Measurements from ENCODE around the gene PPP1R7. TPM values are rescaled to one million over a fixed set of nuclear protein-coding genes. Genes with fewer than 3 reads are reported as not detected.

PPP1R7 gene
- total and polyA plus RNA-seq, 4 donors, result 18.0 to 45.8 (median 29.0) TPM

DNA sequence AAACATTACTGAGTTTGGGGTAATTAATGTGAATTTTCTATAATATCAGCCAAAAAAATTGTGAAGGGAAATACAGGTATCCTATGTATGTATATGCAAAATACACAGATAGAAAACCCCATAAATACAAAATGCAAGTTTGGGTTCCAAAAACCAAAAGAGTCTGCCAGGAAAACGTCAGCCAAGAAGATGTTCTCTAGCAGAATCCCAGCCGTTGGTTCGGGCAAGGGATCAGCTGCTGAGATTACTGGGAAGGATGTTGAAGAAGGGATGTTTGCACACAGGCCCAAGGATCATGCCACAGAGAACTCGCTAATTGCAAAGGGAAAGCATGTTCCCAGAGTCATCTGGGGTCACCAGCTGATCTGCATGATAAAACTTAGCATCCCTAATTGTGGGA lies 28.7 kb downstream of the PPP1R7 start:
- no peak for TF ChIP-seq HNF4A (conservative IDR thresholded peaks at IDR 0.05)
- TF ChIP-seq, protein P1, sequence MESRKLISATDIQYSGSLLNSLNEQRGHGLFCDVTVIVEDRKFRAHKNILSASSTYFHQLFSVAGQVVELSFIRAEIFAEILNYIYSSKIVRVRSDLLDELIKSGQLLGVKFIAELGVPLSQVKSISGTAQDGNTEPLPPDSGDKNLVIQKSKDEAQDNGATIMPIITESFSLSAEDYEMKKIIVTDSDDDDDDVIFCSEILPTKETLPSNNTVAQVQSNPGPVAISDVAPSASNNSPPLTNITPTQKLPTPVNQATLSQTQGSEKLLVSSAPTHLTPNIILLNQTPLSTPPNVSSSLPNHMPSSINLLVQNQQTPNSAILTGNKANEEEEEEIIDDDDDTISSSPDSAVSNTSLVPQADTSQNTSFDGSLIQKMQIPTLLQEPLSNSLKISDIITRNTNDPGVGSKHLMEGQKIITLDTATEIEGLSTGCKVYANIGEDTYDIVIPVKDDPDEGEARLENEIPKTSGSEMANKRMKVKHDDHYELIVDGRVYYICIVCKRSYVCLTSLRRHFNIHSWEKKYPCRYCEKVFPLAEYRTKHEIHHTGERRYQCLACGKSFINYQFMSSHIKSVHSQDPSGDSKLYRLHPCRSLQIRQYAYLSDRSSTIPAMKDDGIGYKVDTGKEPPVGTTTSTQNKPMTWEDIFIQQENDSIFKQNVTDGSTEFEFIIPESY (IDR thresholded peaks at IDR 0.05), result no peak
- TF ChIP-seq YY1 (IDR thresholded peaks at IDR 0.05), result no peak
- no peak for TF ChIP-seq JUND (IDR thresholded peaks at IDR 0.05)
- TF ChIP-seq, protein P2, sequence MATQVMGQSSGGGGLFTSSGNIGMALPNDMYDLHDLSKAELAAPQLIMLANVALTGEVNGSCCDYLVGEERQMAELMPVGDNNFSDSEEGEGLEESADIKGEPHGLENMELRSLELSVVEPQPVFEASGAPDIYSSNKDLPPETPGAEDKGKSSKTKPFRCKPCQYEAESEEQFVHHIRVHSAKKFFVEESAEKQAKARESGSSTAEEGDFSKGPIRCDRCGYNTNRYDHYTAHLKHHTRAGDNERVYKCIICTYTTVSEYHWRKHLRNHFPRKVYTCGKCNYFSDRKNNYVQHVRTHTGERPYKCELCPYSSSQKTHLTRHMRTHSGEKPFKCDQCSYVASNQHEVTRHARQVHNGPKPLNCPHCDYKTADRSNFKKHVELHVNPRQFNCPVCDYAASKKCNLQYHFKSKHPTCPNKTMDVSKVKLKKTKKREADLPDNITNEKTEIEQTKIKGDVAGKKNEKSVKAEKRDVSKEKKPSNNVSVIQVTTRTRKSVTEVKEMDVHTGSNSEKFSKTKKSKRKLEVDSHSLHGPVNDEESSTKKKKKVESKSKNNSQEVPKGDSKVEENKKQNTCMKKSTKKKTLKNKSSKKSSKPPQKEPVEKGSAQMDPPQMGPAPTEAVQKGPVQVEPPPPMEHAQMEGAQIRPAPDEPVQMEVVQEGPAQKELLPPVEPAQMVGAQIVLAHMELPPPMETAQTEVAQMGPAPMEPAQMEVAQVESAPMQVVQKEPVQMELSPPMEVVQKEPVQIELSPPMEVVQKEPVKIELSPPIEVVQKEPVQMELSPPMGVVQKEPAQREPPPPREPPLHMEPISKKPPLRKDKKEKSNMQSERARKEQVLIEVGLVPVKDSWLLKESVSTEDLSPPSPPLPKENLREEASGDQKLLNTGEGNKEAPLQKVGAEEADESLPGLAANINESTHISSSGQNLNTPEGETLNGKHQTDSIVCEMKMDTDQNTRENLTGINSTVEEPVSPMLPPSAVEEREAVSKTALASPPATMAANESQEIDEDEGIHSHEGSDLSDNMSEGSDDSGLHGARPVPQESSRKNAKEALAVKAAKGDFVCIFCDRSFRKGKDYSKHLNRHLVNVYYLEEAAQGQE (IDR thresholded peaks at IDR 0.05), result no peak
- no peak for TF ChIP-seq RAD21 (IDR thresholded peaks at IDR 0.05)
- no peak for TF ChIP-seq FOXA1 (IDR thresholded peaks at IDR 0.05)
- no peak for TF ChIP-seq FOXA2 (IDR thresholded peaks at IDR 0.05)
- no peak for TF ChIP-seq HNF4G (IDR thresholded peaks at IDR 0.05)
- TF ChIP-seq EGR1 (IDR thresholded peaks at IDR 0.05; ENCODE audit: low read depth in 2 of 2), result no peak
- TF ChIP-seq GABPA (IDR thresholded peaks at IDR 0.05 in 1 of 2, conservative IDR thresholded peaks at IDR 0.05 in 1 of 2), result no peak
- TF ChIP-seq, protein P3, sequence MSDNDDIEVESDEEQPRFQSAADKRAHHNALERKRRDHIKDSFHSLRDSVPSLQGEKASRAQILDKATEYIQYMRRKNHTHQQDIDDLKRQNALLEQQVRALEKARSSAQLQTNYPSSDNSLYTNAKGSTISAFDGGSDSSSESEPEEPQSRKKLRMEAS (IDR thresholded peaks at IDR 0.05), result no peak
- TF ChIP-seq, protein P4, sequence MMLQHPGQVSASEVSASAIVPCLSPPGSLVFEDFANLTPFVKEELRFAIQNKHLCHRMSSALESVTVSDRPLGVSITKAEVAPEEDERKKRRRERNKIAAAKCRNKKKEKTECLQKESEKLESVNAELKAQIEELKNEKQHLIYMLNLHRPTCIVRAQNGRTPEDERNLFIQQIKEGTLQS (IDR thresholded peaks at IDR 0.05), result no peak
- TF ChIP-seq SP1 (IDR thresholded peaks at IDR 0.05), result no peak
- TF ChIP-seq TAF1 (conservative IDR thresholded peaks at IDR 0.05), result no peak
- TF ChIP-seq, protein P5, sequence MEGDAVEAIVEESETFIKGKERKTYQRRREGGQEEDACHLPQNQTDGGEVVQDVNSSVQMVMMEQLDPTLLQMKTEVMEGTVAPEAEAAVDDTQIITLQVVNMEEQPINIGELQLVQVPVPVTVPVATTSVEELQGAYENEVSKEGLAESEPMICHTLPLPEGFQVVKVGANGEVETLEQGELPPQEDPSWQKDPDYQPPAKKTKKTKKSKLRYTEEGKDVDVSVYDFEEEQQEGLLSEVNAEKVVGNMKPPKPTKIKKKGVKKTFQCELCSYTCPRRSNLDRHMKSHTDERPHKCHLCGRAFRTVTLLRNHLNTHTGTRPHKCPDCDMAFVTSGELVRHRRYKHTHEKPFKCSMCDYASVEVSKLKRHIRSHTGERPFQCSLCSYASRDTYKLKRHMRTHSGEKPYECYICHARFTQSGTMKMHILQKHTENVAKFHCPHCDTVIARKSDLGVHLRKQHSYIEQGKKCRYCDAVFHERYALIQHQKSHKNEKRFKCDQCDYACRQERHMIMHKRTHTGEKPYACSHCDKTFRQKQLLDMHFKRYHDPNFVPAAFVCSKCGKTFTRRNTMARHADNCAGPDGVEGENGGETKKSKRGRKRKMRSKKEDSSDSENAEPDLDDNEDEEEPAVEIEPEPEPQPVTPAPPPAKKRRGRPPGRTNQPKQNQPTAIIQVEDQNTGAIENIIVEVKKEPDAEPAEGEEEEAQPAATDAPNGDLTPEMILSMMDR (IDR thresholded peaks at IDR 0.05; ENCODE audit: low read depth, low read length, missing input control), result no peak
- Histone ChIP-seq H3K36me3 (ENCODE audit: control insufficient read depth in 4 of 4, insufficient read depth in 3 of 4, low read depth in 1 of 4, low read length in 3 of 4) (peaks cover 2 to 26% (median 19%) of the 10 kb centered on the region in 4 donors), H3K4me1 (ENCODE audit: control insufficient read depth in 4 of 4, insufficient read depth in 4 of 4, low read length in 3 of 4) (no peaks in the 10 kb centered on the region), H3K27ac (ENCODE audit: low read depth in 1 of 2, low read length in 2 of 2) (no peak overlapping the region), H3K9me3 (ENCODE audit: control insufficient read depth in 4 of 4, low read length in 3 of 4) (no peaks in the 10 kb centered on the region), H3K9ac (ENCODE audit: low read depth in 1 of 2, low read length in 2 of 2) (no peak overlapping the region), H3K27me3 (ENCODE audit: control insufficient read depth in 4 of 4, insufficient read depth in 4 of 4, low read length in 3 of 4) (no peaks in the 10 kb centered on the region), H3K4me3 (ENCODE audit: low read depth in 1 of 3, low read length in 3 of 3) (no peak overlapping the region)
- no peak for DNase-seq (ENCODE audit: low spot score)
- WGBS, result 92% methylated on average over 4 of the region's 4 CpGs

DNA sequence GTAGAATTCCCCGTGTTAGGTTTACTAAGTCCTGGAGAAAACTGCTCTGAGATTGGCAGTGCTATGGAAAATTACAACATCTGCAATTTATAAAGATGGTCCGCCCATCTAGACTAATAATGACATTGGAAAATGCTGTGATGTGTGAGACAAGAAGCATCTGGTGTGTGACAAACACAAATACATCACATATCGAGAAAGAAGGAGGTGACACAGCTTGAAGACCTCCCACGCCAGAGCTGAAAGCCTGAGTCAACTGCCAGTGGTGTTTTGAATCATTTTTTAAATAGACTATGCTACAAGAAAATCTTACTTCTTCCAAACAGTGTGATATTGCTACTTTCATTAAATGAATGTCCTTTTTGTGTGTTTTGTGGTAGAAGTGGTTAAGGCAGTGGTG lies 29.6 kb downstream of the PPP1R7 start:
- Histone ChIP-seq H3K4me3 (ENCODE audit: low read depth in 1 of 3, low read length in 3 of 3) (no peak overlapping the region), H3K9me3 (ENCODE audit: control insufficient read depth in 4 of 4, low read length in 3 of 4) (no peaks in the 10 kb centered on the region), H3K36me3 (ENCODE audit: control insufficient read depth in 4 of 4, insufficient read depth in 3 of 4, low read depth in 1 of 4, low read length in 3 of 4) (peaks cover 0 to 23% (median 15%) of the 10 kb centered on the region in 4 donors), H3K4me1 (ENCODE audit: control insufficient read depth in 4 of 4, insufficient read depth in 4 of 4, low read length in 3 of 4) (no peaks in the 10 kb centered on the region), H3K9ac (ENCODE audit: low read depth in 1 of 2, low read length in 2 of 2) (no peak overlapping the region), H3K27ac (ENCODE audit: low read depth in 1 of 2, low read length in 2 of 2) (no peak overlapping the region), H3K27me3 (ENCODE audit: control insufficient read depth in 4 of 4, insufficient read depth in 4 of 4, low read length in 3 of 4) (no peaks in the 10 kb centered on the region)
- no peak for DNase-seq (ENCODE audit: low spot score)
- 93% methylated on average over 4 of the region's 4 CpGs for WGBS
- TF ChIP-seq HNF4G (IDR thresholded peaks at IDR 0.05), result no peak
- no peak for TF ChIP-seq FOXA1 (IDR thresholded peaks at IDR 0.05)
- TF ChIP-seq, protein P3 (IDR thresholded peaks at IDR 0.05), result no peak
- no peak for TF ChIP-seq HNF4A (conservative IDR thresholded peaks at IDR 0.05)
- TF ChIP-seq, protein P4 (IDR thresholded peaks at IDR 0.05), result no peak
- TF ChIP-seq RXRA (IDR thresholded peaks at IDR 0.05), result no peak
- TF ChIP-seq, protein P2 (IDR thresholded peaks at IDR 0.05), result no peak
- TF ChIP-seq YY1 (IDR thresholded peaks at IDR 0.05), result no peak
- no peak for TF ChIP-seq NR2F2 (IDR thresholded peaks at IDR 0.05)
- no peak for TF ChIP-seq TAF1 (conservative IDR thresholded peaks at IDR 0.05)

All from liver (tissue), 9 donors.